Medulla oblongata (tissue), 1 donor: ENCODE data around the gene CCDC43.
A peak's percentile ranks its signal among the peaks of the same experiment; 100 is the strongest.
"Not testable (repeated sequence)": the region's sequence is repeated elsewhere in the genome, so short reads cannot be mapped to it uniquely, and the experiment has no call there.

Experiments used
- DNase-seq: peaks from one replicate; pipeline ENCODE4 v3.0.0-alpha.2; 2015; ENCODE audit errors: extremely low spot score

The CCDC43 gene

GRCh38 chr17:44672479-44673093, 17.0 kb downstream of the CCDC43 start:
- DNase-seq, result no peak

GRCh38 chr17:44666006-44666405, 23.6 kb downstream of the CCDC43 start:
- DNase-seq, result no peak

- DNase-seq, result no peak
Measured at GRCh38 chr17:44664867-44665266, 24.7 kb downstream of the CCDC43 start.

GRCh38 chr17:44663095-44663494, 26.5 kb downstream of the CCDC43 start:
- no peak for DNase-seq

GRCh38 chr17:44661835-44662234, 27.7 kb downstream of the CCDC43 start:
- no peak for DNase-seq

- DNase-seq, result no peak
Measured at GRCh38 chr17:44655983-44656710, 33.4 kb downstream of the CCDC43 start, which contains the start of gene MEIOC. Gene MEIOC (plus strand): TSS chr17:44656468. CDS start chr17:44656614, 146 bp downstream.

GRCh38 chr17:44653954-44654353, 35.6 kb downstream of the CCDC43 start:
- DNase-seq, result no peak

GRCh38 chr17:44653384-44653783, 36.2 kb downstream of the CCDC43 start:
- no peak for DNase-seq

- DNase-seq, result no peak
Measured at GRCh38 chr17:44652727-44653126, 36.8 kb downstream of the CCDC43 start.

GRCh38 chr17:44651228-44651627, 38.3 kb downstream of the CCDC43 start:
- DNase-seq, result no peak

GRCh38 chr17:44648963-44649362, 40.6 kb downstream of the CCDC43 start:
- no peak for DNase-seq

GRCh38 chr17:44647736-44648135, 41.8 kb downstream of the CCDC43 start:
- DNase-seq, result no peak

GRCh38 chr17:44646280-44646679, 43.3 kb downstream of the CCDC43 start:
- DNase-seq, result no peak

- no peak for DNase-seq
Measured at GRCh38 chr17:44645341-44645740, 44.2 kb downstream of the CCDC43 start.

GRCh38 chr17:44642834-44643233, 46.7 kb downstream of the CCDC43 start:
- DNase-seq, result no peak

GRCh38 chr17:44637066-44637465, 52.5 kb downstream of the CCDC43 start:
- no peak for DNase-seq

GRCh38 chr17:44636562-44636961, 53.0 kb downstream of the CCDC43 start:
- DNase-seq, result peak; percentile 35

GRCh38 chr17:44634401-44634800, 55.2 kb downstream of the CCDC43 start:
- not testable (repeated sequence) for DNase-seq

GRCh38 chr17:44633998-44634397, 55.6 kb downstream of the CCDC43 start:
- no peak for DNase-seq

GRCh38 chr17:44630703-44631102, 58.9 kb downstream of the CCDC43 start:
- no peak for DNase-seq

- DNase-seq, result no peak
Measured at GRCh38 chr17:44629314-44629713, 60.3 kb downstream of the CCDC43 start.

- peak; percentile 19 for DNase-seq
Measured at GRCh38 chr17:44628243-44629188, 61.1 kb downstream of the CCDC43 start.
